Left lung (tissue), 10 donors: Measurements from ENCODE around the gene RAB17. TPM values are rescaled to one million over a fixed set of nuclear protein-coding genes. Genes with fewer than 3 reads are reported as not detected.

Experiments
- ATAC-seq: fragments of 200-7000 bp; cut with Tn5 transposase; one replicate; pipeline ENCODE4 v1.9.1; 2020; ENCODE audit warnings: moderate library complexity
- DNase-seq, 4 donors: peaks; one replicate each; pipeline ENCODE4 v3.0.0-alpha.2; 2013 to 2020
- H3K27ac ChIP-seq, 2 donors: fragments of 200-600 bp; sonication (generic) in 1 of 2; one replicate each; pipeline versions ENCODE4 v1.5.0 to v1.8.0; 2020 to 2021
- H3K27me3 ChIP-seq, 2 donors: fragments of 200-600 bp; sonication (generic) in 1 of 2; one replicate each; pipeline versions ENCODE4 v1.5.0 to v1.8.0; 2020 to 2021
- H3K36me3 ChIP-seq, 2 donors: fragments of 200-600 bp; sonication (generic) in 1 of 2; one replicate each; pipeline versions ENCODE4 v1.5.0 to v1.8.0; 2020 to 2021
- H3K4me1 ChIP-seq, 2 donors: fragments of 200-600 bp; one replicate each; pipeline ENCODE4 v1.8.0; 2021
- H3K4me3 ChIP-seq, 2 donors: fragments of 200-600 bp; sonication (generic) in 1 of 2; one replicate each; pipeline versions ENCODE4 v1.5.0 to v1.8.0; 2020 to 2021; ENCODE audit warnings: mild to moderate bottlenecking in 1 of 2
- H3K9me3 ChIP-seq, 2 donors: fragments of 200-600 bp; sonication (generic) in 1 of 2; one replicate each; pipeline versions ENCODE4 v1.5.0 to v1.8.0; 2020 to 2021
- intact Hi-C, 2 donors: fragments of 100-400 bp; cut with DNase I; formaldehyde crosslinking; loops; one replicate each; pipeline versions ENCODE4 v1.11.2 to v1.14.2; 2022
- polyA plus RNA-seq, 6 donors: library from polyadenylated mRNA; unstranded; fragments of 120-200 nt; gene quantifications; one replicate each; pipeline ENCODE4 v1.2.1, GENCODE V29; 2013; ENCODE audit not compliant: insufficient read length in 6 of 6
- total RNA-seq, 2 donors: library from RNA; stranded (reverse); fragmentation: NEBNext Ultra II Directional; extraction: Animal tissue kit (Norgen Biotek cat#: 25700); gene quantifications; one replicate each; pipeline ENCODE4 v1.2.1, GENCODE V29; 2021
- TF ChIP-seq, protein P1 (sequence below), 2 donors: fragments of 200-600 bp; sonication (generic) in 1 of 2; IDR thresholded peaks; one replicate each; pipeline versions ENCODE4 v1.5.0 to v1.8.0; 2021; ENCODE audit warnings: antibody characterized with exemption in 2 of 2
- donor health status: DM: no; HTN: yes; CAD: no.
- donor health status: DM: no; HTN: no; CAD: no.

RAB17 gene
- total and polyA plus RNA-seq, 8 donors: 12.1 to 37.9 (median 18.7) TPM

DNA sequence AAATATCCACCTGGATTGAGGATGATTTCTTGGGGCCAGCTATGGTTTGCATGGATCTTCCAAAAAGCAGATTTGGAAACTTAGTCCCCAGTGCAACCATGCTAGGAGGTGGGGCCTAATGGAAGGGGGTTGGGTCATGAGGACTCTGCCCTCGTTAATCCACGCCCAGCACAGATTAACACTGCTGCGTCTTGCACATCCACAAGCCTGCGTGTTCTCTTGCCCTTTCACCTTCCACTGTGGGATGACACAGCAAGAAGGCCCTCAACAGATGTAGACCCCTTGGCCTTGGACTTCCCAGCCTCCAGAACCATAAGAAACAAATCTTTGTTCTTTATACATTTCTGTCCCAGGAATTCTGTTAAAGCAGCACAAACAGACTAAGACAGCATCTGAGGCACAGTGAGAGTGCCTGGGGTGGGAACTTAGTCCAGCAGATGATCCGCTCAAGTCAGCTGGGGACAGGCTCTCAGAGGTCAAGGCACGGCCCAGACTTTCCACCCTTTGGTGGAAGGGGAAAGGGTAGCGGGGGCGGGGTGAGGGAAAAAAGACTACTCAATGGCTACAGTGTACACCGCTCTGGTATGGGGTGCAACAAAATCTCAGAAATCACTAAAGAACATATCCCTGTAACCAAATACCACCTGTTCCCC lies 2.4 kb downstream of the RAB17 start:
- Histone ChIP-seq H3K27ac (no peak overlapping the region), H3K4me1 (peaks cover 0 to 13% of the 10 kb centered on the region in 2 donors), H3K36me3 (no peaks in the 10 kb centered on the region), H3K4me3 (peak overlapping the region in 1 of 2 donors; percentile 23), H3K9me3 (no peaks in the 10 kb centered on the region), H3K27me3 (no peaks in the 10 kb centered on the region)
- intact Hi-C loops: loop anchor here in 1 of 2 donors (10.0 kb wide), 1 partner anchor 157 kb away; no protein-coding TSS in a partner anchor
- TF ChIP-seq, protein P1, sequence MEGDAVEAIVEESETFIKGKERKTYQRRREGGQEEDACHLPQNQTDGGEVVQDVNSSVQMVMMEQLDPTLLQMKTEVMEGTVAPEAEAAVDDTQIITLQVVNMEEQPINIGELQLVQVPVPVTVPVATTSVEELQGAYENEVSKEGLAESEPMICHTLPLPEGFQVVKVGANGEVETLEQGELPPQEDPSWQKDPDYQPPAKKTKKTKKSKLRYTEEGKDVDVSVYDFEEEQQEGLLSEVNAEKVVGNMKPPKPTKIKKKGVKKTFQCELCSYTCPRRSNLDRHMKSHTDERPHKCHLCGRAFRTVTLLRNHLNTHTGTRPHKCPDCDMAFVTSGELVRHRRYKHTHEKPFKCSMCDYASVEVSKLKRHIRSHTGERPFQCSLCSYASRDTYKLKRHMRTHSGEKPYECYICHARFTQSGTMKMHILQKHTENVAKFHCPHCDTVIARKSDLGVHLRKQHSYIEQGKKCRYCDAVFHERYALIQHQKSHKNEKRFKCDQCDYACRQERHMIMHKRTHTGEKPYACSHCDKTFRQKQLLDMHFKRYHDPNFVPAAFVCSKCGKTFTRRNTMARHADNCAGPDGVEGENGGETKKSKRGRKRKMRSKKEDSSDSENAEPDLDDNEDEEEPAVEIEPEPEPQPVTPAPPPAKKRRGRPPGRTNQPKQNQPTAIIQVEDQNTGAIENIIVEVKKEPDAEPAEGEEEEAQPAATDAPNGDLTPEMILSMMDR (IDR thresholded peaks at IDR 0.05): no peak
- ATAC-seq (no peak), DNase-seq (no peak)

DNA sequence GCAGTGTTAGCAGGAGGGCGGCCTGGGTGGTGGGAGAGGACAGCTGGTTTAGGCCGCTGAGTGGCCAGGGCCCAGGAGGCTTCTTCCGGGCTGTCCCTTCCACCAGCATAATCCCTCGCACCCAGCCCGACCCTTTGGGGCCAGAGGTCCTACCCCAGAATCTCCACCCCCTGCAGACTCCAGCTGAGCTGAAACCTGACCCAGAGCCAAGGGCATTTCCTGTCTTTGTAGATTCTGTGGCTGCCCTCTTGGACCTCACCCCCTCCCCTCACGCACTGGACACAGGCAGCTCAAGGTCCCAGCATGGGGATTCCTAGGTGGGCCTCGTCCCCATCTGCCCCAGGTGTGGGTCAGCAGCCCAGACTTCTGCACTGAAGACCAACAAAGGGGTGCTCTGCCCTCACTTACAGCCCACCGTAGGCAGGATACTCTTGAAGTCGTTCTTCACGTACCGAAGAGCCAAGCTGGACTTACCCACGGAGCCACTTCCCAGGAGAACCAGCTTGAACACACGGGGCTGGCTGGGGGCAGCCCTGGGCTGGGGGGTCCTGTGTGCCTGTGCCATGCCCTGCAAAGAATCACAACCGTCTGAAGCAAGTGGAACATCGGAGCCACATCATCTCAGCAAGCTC lies 4.8 kb downstream of the RAB17 start:
- no peaks in the 10 kb centered on the region for H3K36me3 ChIP-seq
- no peak overlapping the region for H3K4me3 ChIP-seq
- no peaks in the 10 kb centered on the region for H3K9me3 ChIP-seq
- no peak overlapping the region for H3K27ac ChIP-seq
- TF ChIP-seq, protein P1 (IDR thresholded peaks at IDR 0.05): no peak
- intact Hi-C loops: loop anchor here in 1 of 2 donors (10.0 kb wide), 1 partner anchor 159 kb away; no protein-coding TSS in a partner anchor
- DNase-seq (no peak), ATAC-seq (no peak)
- H3K27me3 ChIP-seq: no peaks in the 10 kb centered on the region
- peaks cover 0 to 12% of the 10 kb centered on the region in 2 donors for H3K4me1 ChIP-seq

DNA sequence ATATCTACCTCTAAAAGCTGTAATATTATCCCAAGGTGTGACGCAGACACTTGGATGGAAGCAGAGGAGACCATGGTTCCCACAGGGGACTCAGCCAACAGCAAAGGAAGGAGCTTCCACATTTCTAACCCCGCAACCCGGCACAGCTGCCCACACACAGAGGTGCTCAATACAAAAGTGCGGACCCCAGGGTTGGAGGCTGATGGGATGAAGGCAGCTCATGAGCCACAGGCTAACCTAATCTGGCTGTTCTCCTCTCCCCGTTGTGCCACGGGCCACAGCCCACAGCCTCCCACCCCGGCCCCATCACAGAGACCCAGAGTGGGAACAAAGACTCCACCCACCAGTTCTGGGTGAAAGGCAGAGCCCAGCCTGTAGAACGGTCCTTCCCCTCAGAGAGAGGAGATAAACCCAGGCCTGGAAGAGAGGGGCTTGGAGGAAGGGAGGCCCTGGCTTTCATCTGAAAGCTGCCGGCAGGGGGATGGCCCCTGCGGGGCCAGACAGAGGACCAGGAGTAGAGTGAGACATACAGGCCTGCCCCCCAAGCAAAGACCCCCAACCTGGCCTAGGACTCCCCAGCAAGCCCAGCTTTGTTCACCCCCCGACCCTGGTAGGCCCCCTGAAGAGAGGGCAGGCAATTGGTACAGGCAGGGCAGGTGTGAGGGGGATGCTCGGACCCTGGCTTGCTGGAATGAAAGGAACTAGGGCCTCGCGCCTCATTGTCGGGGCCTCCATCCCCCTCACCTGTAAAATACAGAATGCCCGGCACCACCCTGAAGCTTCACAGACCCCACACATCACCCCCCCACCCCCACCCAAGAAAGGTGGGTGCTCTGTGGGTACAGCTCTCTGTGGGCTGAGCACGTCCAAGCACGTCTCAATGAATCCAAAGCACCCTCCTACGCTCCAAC lies 6.9 kb downstream of the RAB17 start:
- H3K27ac ChIP-seq: no peak overlapping the region
- DNase-seq: no peak
- H3K4me1 ChIP-seq: peaks cover 0 to 11% of the 10 kb centered on the region in 2 donors
- intact Hi-C loops: loop anchor here in 1 of 2 donors (10.0 kb wide), 1 partner anchor 161 kb away; no protein-coding TSS in a partner anchor
- no peak for ATAC-seq
- TF ChIP-seq, protein P1 (IDR thresholded peaks at IDR 0.05): no peak
- no peaks in the 10 kb centered on the region for H3K36me3 ChIP-seq
- H3K9me3 ChIP-seq: no peaks in the 10 kb centered on the region
- H3K27me3 ChIP-seq: no peaks in the 10 kb centered on the region
- H3K4me3 ChIP-seq: no peak overlapping the region

DNA sequence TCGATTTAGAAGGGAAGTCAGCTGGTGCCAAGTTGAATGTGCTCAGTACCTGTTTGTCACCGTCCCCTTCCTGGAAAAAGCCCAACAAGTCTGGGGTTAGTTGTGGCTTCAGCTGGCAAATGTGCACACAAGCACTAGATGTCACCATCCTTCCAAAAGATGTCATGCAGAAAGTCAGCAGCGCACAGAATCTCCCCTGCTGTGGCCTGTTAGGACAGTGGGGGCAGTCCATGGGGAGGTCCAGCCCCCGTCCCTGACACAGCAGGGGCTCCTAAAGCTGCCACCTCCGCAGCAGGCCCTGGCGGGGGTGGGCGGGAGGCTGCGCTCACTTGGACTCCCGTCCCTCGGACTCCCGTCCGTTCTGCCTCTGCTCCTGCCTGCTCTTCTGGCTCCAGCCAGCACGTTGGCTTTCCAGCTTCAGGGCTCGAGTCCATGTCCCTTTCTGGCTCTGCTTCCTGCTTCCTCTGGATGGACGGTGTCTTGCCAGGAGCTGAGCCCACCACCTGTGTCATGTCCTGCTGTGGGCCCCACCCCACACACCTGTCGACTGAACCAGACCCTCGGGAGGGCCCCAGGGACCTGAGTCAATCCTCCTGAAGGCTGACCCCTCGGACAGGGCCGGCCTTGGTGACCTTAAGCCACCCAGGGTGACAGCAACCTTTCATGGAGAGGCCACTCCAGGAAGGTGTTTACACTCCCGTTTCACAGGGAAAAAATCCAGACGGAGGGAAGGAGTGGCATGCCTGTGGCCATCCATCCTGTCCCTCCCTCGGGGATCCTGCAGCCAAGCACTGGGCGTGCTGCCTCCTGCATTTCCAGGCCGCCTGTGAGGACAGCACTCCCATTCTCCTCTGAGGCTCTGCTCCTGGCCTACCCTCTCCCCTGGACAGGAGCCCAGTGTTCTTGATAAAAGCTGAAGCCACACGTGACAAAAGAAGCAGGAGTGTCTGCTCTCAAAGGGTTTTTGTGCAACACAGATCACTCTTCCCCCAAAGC lies 8.5 kb downstream of the RAB17 start:
- intact Hi-C loops: loop anchor here in 1 of 2 donors (10.0 kb wide), 1 partner anchor 163 kb away; no protein-coding TSS in a partner anchor

More for the DNA sequence above, 8.5 kb downstream of the RAB17 start:
- DNase-seq: peak; percentile 58 to 79 (median 72)
- Histone ChIP-seq H3K4me1 (peaks cover 0 to 11% of the 10 kb centered on the region in 2 donors), H3K4me3 (no peak overlapping the region), H3K27ac (peak overlapping the region; percentile 20 to 33), H3K27me3 (no peaks in the 10 kb centered on the region), H3K36me3 (no peaks in the 10 kb centered on the region), H3K9me3 (no peaks in the 10 kb centered on the region)
- ATAC-seq: peak; percentile 87
- TF ChIP-seq, protein P1 (IDR thresholded peaks at IDR 0.05): peak; percentile 23 to 26
